Measurements from ENCODE around the gene KIAA0825. TPM values are rescaled to one million over a fixed set of nuclear protein-coding genes. Genes with fewer than 3 reads are reported as not detected.

The KIAA0825 gene
- total RNA-seq, 1 experiment from 2014 or later: 1.3 TPM

- DNase-seq (ENCODE audit: low spot score) (no peak), ATAC-seq (no peak)
- POLR2A ChIA-PET: no interaction called here
- CTCF ChIA-PET: no interaction called here
- Mint-ChIP-seq H3K36me3 (no peaks in the 10 kb centered on the region), H3K4me3 (no peak overlapping the region), H3K27me3 (ENCODE audit: low read depth) (no peaks in the 10 kb centered on the region), H3K9me3 (peaks cover 3% of the 10 kb centered on the region), H3K27ac (no peak overlapping the region), H3K4me1 (no peaks in the 10 kb centered on the region)
- TF ChIP-seq MYBL2 (CRISPR knock-in tag; IDR thresholded peaks at IDR 0.05) (no peak), ZSCAN18 (CRISPR knock-in tag; IDR thresholded peaks at IDR 0.05) (no peak), GABPB1 (CRISPR knock-in tag; IDR thresholded peaks at IDR 0.05) (no peak), FOXJ3 (CRISPR knock-in tag; IDR thresholded peaks at IDR 0.05; ENCODE audit: borderline replicate concordance) (no peak), KAT7 (CRISPR knock-in tag; IDR thresholded peaks at IDR 0.05; ENCODE audit: borderline replicate concordance) (no peak), USF2 (CRISPR knock-in tag; IDR thresholded peaks at IDR 0.05) (no peak), NR1H2 (CRISPR knock-in tag; IDR thresholded peaks at IDR 0.05) (no peak), STAT6 (CRISPR knock-in tag; conservative IDR thresholded peaks at IDR 0.05; ENCODE audit: low read depth) (no peak), AFF4 (CRISPR knock-in tag; IDR thresholded peaks at IDR 0.05; ENCODE audit: borderline replicate concordance) (no peak), CREB1 (CRISPR knock-in tag; IDR thresholded peaks at IDR 0.05) (no peak), ATF1 (CRISPR knock-in tag; IDR thresholded peaks at IDR 0.05) (no peak)
- TF ChIP-seq, protein P1, sequence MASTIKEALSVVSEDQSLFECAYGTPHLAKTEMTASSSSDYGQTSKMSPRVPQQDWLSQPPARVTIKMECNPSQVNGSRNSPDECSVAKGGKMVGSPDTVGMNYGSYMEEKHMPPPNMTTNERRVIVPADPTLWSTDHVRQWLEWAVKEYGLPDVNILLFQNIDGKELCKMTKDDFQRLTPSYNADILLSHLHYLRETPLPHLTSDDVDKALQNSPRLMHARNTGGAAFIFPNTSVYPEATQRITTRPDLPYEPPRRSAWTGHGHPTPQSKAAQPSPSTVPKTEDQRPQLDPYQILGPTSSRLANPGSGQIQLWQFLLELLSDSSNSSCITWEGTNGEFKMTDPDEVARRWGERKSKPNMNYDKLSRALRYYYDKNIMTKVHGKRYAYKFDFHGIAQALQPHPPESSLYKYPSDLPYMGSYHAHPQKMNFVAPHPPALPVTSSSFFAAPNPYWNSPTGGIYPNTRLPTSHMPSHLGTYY (CRISPR knock-in tag; IDR thresholded peaks at IDR 0.05): no peak
- TF ChIP-seq, protein P2, sequence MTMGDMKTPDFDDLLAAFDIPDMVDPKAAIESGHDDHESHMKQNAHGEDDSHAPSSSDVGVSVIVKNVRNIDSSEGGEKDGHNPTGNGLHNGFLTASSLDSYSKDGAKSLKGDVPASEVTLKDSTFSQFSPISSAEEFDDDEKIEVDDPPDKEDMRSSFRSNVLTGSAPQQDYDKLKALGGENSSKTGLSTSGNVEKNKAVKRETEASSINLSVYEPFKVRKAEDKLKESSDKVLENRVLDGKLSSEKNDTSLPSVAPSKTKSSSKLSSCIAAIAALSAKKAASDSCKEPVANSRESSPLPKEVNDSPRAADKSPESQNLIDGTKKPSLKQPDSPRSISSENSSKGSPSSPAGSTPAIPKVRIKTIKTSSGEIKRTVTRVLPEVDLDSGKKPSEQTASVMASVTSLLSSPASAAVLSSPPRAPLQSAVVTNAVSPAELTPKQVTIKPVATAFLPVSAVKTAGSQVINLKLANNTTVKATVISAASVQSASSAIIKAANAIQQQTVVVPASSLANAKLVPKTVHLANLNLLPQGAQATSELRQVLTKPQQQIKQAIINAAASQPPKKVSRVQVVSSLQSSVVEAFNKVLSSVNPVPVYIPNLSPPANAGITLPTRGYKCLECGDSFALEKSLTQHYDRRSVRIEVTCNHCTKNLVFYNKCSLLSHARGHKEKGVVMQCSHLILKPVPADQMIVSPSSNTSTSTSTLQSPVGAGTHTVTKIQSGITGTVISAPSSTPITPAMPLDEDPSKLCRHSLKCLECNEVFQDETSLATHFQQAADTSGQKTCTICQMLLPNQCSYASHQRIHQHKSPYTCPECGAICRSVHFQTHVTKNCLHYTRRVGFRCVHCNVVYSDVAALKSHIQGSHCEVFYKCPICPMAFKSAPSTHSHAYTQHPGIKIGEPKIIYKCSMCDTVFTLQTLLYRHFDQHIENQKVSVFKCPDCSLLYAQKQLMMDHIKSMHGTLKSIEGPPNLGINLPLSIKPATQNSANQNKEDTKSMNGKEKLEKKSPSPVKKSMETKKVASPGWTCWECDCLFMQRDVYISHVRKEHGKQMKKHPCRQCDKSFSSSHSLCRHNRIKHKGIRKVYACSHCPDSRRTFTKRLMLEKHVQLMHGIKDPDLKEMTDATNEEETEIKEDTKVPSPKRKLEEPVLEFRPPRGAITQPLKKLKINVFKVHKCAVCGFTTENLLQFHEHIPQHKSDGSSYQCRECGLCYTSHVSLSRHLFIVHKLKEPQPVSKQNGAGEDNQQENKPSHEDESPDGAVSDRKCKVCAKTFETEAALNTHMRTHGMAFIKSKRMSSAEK (CRISPR knock-in tag; IDR thresholded peaks at IDR 0.05; ENCODE audit: borderline replicate concordance): no peak
- TF ChIP-seq, protein P3, sequence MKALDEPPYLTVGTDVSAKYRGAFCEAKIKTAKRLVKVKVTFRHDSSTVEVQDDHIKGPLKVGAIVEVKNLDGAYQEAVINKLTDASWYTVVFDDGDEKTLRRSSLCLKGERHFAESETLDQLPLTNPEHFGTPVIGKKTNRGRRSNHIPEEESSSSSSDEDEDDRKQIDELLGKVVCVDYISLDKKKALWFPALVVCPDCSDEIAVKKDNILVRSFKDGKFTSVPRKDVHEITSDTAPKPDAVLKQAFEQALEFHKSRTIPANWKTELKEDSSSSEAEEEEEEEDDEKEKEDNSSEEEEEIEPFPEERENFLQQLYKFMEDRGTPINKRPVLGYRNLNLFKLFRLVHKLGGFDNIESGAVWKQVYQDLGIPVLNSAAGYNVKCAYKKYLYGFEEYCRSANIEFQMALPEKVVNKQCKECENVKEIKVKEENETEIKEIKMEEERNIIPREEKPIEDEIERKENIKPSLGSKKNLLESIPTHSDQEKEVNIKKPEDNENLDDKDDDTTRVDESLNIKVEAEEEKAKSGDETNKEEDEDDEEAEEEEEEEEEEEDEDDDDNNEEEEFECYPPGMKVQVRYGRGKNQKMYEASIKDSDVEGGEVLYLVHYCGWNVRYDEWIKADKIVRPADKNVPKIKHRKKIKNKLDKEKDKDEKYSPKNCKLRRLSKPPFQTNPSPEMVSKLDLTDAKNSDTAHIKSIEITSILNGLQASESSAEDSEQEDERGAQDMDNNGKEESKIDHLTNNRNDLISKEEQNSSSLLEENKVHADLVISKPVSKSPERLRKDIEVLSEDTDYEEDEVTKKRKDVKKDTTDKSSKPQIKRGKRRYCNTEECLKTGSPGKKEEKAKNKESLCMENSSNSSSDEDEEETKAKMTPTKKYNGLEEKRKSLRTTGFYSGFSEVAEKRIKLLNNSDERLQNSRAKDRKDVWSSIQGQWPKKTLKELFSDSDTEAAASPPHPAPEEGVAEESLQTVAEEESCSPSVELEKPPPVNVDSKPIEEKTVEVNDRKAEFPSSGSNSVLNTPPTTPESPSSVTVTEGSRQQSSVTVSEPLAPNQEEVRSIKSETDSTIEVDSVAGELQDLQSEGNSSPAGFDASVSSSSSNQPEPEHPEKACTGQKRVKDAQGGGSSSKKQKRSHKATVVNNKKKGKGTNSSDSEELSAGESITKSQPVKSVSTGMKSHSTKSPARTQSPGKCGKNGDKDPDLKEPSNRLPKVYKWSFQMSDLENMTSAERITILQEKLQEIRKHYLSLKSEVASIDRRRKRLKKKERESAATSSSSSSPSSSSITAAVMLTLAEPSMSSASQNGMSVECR (CRISPR knock-in tag; IDR thresholded peaks at IDR 0.05; ENCODE audit: borderline replicate concordance): no peak
- TF ChIP-seq, protein P4, sequence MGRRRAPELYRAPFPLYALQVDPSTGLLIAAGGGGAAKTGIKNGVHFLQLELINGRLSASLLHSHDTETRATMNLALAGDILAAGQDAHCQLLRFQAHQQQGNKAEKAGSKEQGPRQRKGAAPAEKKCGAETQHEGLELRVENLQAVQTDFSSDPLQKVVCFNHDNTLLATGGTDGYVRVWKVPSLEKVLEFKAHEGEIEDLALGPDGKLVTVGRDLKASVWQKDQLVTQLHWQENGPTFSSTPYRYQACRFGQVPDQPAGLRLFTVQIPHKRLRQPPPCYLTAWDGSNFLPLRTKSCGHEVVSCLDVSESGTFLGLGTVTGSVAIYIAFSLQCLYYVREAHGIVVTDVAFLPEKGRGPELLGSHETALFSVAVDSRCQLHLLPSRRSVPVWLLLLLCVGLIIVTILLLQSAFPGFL (CRISPR knock-in tag; IDR thresholded peaks at IDR 0.05; ENCODE audit: borderline replicate concordance): no peak
These were observed 176.3 kb downstream of the KIAA0825 start for GRCh38 chr5:94442076-94442475.
